ENCODE data around the gene PLPP4. TPM values are rescaled to one million over a fixed set of nuclear protein-coding genes. Genes with fewer than 3 reads are reported as not detected.

The PLPP4 gene
- total RNA-seq, 1 donor from 2014 or later: 16.5 TPM

DNA sequence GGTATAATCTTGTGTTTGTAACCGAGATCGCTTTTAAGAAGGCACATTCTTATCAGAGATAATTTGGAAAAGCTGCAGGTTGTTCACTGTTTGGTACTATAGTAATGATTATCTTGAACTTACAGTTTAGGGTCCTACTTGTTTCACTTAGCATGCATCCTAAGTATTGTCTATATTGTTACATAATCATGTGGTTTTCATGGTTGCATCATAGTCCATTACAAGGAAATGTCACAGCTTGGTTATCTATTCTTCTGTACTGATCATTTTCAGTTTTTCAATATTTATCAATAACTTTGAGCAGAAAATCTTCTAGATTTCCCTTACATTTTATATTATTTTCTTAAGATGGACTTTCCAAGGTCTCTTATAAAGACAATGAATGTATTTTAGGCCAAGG is 116.3 kb downstream of the PLPP4 start:
- DNase-seq (ENCODE audit: low read depth, low spot score): no peak

- no peak for DNase-seq (ENCODE audit: low read depth, low spot score)
Measured at GRCh38 chr10:120574981-120575380, 118.0 kb downstream of the PLPP4 start.

- DNase-seq (ENCODE audit: low read depth, low spot score): no peak
Measured at GRCh38 chr10:120575411-120575810, 118.4 kb downstream of the PLPP4 start.

- no peak for DNase-seq (ENCODE audit: low read depth, low spot score)
Measured at GRCh38 chr10:120578134-120578533, 121.1 kb downstream of the PLPP4 start.

GRCh38 chr10:120578890-120579289 is 121.9 kb downstream of the PLPP4 start:
- no peak for DNase-seq (ENCODE audit: low read depth, low spot score)

DNA sequence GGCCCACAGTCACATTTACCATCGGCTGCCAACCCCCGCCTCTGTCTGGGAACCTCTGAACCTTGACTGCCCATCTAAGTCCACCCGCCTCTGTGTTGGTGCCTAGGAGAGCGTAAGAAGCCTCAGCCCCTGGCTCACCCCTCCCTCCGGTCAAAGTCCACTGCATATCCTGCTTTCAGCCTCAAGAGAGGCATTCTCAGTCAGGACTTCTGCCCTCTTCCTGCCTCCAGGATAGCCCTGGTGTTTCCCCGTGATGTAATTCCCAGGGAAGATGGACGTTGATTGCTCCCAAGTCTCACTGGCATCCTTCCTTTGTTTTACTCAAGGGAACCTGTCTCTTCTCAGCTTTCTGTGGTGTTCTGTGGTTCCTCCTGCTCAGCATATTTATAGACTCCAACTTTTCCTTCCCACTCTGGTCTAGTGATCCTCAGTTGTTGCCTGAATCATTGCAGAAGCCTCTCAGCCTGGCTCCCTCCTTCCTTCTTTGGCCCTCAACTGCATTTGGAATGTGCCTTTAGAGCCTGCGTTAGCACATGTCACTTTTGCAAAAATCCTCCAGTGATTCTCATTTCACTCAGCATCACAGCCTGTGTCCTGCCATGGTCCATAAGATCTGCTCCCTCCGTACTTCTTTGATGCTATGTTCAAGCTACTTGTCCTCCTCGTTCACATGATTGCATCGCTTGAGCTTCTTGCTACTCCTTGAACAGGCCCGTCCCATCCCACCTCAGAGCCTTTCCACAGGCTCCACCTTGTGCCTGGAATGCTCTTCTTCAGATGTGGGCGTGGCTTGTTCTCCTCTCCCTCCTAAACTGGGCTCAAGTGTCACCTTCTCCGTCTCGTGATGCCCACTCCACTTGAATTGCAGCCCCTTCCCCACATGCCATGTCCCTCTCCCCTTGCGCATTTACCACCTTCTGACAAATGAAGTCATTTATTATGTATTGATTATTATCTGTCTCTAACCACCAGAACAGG is 124.2 kb downstream of the PLPP4 start:
- DNase-seq (ENCODE audit: low read depth, low spot score): no peak

DNA sequence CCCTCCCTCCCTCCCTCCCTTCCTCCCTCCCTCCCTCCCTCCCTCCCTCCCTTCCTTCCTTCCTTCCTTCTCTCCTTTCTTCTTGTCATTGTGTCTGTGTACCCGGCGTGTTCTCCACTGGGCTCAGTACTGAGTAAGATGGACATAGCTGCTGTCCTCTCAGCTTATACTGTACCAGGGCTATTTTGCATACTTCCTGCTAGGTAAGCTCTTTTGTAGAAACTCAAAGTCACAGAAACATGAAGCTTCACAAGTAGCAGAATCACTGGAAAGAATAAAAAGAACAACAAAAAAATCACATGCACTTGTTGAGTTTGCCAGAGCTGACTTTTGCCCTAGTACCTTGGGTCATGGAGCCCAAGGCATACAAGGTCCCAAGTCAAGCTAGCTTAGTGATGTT is 125.7 kb downstream of the PLPP4 start:
- no peak for DNase-seq (ENCODE audit: low read depth, low spot score)

DNA sequence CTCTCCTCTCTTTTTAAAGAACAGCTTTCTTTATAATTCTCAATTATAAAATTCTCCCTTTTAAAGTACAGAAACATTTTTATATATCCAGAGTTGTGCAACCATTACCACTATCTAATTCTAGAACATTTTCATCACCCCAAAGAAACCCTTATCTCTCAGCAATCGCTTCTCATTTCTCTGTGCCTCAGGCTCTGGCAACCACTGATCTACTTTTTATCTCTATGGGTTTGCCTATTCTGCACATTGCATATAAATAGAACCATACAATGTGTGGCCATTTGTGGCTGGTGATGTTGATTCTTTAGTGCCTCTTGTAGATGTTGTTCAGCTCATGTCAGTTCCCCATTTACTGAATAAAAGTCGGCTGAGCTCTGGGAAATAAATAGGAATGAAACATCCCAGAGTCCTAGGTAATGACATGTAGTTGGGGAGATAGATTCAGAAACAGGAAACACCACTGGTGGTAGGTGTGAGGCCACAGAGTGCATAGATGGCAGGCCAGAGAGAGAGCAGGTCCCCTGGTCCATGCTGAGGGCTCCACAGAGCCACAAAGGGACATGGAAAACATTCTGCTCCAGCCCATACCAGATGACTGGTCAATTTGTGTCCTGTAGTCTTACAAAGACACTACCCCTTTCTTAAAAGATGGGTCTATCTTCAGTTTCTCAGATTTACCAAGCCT is 126.5 kb downstream of the PLPP4 start:
- DNase-seq (ENCODE audit: low read depth, low spot score): no peak

- DNase-seq (ENCODE audit: low read depth, low spot score): no peak
Measured at GRCh38 chr10:120584786-120585185, 127.8 kb downstream of the PLPP4 start.

- DNase-seq (ENCODE audit: low read depth, low spot score): no peak
Measured at GRCh38 chr10:120586471-120586872, 129.4 kb downstream of the PLPP4 start.

GRCh38 chr10:120587061-120587460 is 130.0 kb downstream of the PLPP4 start:
- no peak for DNase-seq (ENCODE audit: low read depth, low spot score)

GRCh38 chr10:120588311-120588710 is 131.3 kb downstream of the PLPP4 start:
- no peak for DNase-seq (ENCODE audit: low read depth, low spot score)

- DNase-seq (ENCODE audit: low read depth, low spot score): no peak
Measured at GRCh38 chr10:120593693-120594092, 136.7 kb downstream of the PLPP4 start.

DNA sequence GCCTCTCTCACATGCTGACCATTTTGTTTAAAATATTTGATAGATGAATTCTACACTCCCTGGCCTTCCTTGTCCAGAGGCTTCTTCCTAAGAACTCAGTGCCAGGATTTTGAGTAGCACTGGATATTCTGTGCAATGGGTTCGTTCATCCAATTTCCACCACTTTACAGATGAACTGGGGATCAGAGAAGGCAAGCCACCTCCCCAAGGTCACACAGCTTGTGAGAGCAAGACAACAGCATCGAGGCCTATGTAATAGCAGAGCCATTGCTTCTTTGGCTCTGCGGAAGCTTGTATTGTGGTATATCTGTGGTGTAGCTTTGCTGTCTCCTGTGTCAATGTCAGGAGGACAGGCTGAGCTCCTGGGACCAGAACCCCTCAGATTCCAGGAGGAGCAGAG is 140.9 kb downstream of the PLPP4 start:
- no peak for DNase-seq (ENCODE audit: low read depth, low spot score)

DNA sequence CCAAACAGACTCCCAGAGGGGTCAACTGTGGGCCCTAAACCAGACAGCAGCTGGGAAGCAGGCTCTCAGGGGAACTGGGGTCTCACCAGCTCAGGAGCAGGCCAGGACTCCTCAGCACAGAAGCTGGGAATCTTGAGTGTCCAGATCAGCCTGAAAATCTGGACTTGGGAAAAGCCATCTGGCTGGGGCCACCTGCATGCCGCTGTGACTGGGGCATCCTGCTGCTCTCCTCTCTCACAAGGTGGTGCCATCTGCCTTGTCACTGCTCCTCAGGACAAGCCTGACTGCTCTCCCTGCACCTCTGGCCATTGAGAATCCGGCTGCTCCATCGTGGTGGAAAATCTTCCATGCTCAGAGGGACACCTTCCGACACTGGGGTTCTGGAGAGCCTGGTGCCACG is 141.4 kb downstream of the PLPP4 start:
- no peak for DNase-seq (ENCODE audit: low read depth, low spot score)

GRCh38 chr10:120599200-120599724 is 142.2 kb downstream of the PLPP4 start:
- DNase-seq (ENCODE audit: low read depth, low spot score): no peak

DNA sequence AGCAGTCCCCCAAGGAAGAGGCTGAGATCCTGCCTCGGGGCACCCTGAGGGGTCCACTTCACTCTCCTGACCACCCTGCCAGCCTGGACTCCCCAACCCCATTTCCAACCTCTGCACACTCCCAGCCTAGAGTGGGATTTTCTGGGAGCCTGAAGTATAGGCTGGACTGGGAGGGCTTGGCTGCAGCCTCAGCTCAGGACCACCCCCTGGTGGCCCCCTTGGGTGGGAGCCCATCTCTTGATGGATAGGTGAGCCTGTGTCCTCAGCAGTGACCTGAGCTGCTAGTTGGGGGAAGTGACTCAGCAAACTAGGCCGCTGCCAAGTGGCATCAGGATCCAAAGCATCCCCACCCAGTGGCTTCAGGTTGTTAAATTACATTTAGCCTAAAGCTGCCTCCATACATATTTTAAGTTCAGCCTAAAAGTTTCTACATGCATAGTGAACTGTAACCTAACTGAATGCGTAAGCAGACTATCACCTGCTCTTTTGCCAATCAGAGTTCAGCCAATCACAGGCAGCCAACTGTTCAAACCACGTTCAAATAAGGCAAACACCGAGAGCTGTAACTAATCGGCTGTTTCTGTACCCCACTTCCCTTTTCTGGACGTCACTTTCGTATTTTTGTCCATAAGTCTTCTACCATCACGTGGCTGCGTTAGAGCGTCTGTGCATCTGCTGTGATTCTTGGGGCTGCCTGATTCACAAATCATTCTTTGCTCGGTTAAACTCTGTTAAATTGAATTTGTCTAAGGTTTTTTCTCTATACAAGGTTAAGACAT is 144.0 kb downstream of the PLPP4 start:
- no peak for DNase-seq (ENCODE audit: low read depth, low spot score)

- DNase-seq (ENCODE audit: low read depth, low spot score): no peak
Measured at GRCh38 chr10:120601999-120602398, 145.0 kb downstream of the PLPP4 start.

DNA sequence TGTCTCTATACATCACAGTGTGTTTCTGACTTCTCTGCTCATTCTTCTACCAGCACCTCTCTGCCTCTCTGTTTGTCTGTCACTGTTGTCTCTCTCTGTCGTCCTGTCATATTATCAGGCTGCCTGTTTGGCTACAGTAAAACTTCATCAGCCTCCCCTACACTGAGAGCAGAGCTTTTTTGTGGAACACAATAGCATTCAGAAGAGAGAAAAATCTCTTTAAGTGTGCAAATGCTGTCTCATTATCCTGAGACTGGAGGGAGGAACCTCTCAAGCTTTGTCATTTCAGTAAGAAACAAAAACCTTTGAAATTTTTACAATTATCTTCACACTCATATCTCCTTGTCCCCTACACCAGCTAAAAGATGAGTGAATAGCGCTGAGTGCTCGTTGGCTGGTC is 148.4 kb downstream of the PLPP4 start:
- DNase-seq (ENCODE audit: low read depth, low spot score): no peak

DNA sequence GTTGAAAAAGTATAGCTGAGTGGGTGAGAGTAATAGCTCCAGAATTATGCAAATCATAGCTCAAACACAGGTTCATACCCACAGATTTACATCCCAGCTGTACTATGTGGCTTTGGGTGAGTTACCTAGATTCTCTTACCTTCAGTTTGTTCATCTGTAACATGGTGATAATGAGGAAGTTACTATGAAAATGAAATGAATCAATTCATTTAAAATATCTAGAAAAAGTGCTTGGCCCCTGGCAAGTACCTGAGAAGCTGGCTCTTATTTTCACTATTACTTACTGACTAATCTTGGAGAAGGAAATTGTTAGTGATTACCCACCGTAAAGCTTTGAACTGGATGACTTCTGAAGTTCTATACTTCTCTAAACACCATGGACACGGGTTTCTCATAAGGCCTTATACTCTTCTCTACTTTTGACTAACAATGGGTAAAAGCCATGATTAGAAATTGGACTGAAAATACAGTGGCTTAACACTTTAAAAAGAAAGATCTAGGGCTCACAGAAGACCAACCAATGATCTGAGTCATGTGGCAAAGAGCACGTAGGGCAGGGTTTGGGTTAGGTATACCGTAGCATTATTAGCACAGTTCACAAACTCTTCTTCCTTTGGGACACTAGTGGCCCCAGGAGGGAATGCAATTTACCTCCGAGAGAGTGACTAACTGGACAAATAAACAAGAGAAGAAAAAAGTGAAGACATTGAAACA is 149.2 kb downstream of the PLPP4 start:
- no peak for DNase-seq (ENCODE audit: low read depth, low spot score)

Data from pulmonary artery endothelial cell (primary cell).